Measurements from ENCODE around the gene SESN1. TPM values are rescaled to one million over a fixed set of nuclear protein-coding genes. Genes with fewer than 3 reads are reported as not detected.
A peak's percentile ranks its signal among the peaks of the same experiment; 100 is the strongest.

SESN1 gene
- total RNA-seq, 1 donor from 2014 or later: 38.1 TPM

DNA sequence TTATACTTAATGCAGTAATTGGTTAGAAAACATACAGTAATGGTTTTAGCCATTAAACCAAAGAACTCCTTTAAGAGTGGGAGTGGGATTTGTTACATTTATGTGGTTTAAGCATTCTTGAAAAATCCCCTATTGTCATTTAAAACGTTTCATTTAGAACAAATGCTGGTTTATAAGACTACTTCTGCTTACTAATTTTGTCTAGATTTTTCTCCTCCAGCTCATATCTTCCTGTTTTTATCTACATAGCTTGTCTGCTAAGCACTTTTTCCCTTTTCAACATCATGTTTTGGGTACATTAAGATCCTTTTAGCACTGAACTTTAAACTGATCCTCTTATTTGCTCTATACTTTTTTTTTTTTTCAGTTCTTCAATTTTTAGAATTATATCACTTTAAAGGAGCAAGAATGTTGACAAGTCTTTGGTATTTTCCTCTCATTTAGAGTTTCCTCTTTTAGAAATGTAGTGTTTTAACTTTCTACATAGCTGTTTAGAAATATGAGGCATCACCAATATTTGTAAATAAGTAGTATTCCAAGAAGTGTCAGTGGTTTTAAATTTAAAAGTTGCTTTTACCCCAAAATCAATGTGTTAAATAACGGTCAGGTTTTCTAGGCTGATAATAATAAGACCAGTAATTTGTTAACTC, 80.9 kb downstream of the SESN1 start:
- DNase-seq (ENCODE audit: low spot score) (no peak), ATAC-seq (no peak)
- intact Hi-C loops (cut with DNase I): no loop called here

DNA sequence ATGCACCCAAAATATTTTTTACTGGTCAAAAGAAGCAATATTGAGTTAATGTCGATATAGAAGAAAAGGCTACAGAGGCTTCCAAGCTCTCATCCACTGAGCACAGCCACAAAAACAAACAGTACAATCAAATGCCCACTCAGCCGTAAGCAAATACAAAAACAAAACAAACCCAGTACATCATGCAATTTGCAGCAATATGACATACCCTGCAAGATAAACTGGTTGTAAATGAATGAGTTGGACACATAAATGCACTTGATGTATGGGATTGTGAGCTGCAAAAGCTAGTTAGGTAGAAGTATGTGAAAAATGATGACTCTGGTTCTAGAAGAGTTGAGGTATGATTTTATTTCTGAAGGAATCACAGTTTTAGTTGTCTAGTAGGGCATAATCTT, 83.9 kb downstream of the SESN1 start:
- DNase-seq (ENCODE audit: low spot score) (no peak), ATAC-seq (no peak)
- intact Hi-C loops (cut with DNase I): no loop called here

DNA sequence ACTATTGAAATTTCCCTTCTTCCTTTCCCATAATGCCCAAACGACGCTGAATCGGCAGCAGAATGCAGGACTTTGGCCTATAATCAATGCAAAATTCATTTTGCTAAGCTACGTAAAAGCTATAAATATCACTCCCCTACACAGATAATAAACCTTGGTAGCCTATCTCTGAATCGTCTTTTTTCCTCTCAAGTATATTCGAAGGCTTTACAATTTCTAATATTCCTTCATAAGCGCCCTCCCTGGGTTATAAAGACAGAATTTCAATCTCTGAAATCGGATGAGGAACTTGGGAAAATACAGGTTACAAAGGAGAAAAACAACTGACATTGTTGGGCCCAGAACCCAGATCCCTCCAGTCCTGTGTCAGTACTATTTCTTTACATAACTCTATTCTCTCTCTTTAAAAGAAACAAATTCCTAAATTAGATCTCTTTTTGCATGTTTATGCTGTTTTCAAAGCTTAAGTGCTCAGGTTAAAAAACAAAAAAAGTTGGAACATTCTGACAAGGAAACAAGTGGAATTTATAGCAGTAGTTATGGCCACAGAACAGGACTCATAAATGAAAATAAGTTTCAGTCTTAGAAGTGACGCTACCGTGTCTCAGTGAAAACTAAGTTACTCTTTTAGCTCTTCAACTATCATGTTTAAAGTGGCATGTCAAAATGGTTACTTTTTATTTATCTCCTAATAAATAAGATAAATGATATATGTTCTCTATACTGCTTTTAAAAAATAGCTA, 84.5 kb downstream of the SESN1 start:
- no peak for DNase-seq (ENCODE audit: low spot score)
- no peak for ATAC-seq
- intact Hi-C loops (cut with DNase I): no loop called here

DNA sequence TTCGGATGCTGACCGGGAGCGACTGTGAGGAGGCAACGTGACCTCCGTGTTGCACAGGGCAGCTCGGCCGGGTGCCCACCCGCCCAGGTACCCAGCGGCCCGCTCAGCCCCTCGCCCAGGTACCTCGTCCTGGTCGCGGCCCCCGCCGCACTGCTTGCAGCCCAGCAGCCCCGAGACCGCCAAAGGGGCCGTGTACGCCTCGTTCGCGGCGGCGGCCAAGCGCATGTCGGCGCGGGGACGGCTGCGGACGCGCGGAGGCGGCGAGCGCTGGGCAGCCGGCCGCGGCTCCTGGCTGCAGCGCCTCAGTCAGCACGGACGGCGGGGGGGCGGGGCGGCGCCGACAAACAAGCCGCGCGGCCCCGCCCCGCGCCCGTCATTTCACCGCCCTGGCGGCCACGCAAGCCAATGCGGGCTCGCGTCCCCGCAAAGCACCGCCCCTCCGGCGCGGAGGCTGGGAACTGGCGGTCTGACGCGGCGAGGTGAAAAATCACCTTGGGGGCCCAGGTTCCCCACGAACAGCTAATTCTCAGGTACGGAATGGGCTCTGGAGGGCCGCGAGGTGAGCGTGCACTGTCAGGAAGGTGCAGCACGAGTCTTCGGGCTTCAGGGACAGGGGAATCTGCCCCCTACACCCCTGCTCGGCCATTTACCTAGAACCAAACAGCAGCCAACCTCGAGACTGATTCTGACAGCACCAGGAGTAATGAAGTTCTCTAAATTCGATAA, 85.2 kb downstream of the SESN1 start:
- peak; percentile 96 for ATAC-seq
- intact Hi-C loops (cut with DNase I): no loop called here
- DNase-seq (ENCODE audit: low spot score): peak; percentile 96

DNA sequence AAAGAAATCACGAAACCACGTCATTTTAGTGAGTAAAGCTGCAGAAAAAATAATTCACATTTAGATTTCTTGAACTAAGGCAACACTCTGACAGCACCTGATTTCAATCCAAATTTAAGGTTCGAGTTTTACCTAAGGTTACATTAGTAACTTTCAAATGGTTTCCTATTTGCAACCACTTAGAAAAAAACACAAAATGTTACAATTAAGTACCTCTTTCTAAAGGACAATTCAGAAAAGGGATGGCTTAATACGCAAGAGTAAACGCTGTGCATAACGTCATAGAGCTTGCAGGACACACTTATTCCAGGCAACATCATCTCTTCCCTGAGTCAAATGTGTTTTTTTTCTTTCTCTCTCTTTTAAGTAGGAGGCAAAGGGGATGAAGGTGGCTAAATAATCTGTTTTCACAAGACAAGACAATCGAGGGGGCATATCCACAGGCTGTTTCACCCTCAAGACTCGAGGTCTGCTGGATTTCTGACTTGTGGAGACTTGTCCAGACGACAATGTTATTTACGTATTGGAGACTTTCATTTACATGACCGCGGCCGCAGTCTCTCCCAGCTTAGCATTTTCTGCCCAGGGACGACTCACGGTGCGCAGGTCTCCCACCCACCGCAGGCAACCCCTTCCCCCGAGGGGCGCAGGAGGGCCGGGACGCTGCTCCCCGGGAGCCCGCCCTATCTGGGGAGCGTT, 86.0 kb downstream of the SESN1 start:
- ATAC-seq: peak; percentile 62
- DNase-seq (ENCODE audit: low spot score): no peak
- intact Hi-C loops (cut with DNase I): no loop called here

DNA sequence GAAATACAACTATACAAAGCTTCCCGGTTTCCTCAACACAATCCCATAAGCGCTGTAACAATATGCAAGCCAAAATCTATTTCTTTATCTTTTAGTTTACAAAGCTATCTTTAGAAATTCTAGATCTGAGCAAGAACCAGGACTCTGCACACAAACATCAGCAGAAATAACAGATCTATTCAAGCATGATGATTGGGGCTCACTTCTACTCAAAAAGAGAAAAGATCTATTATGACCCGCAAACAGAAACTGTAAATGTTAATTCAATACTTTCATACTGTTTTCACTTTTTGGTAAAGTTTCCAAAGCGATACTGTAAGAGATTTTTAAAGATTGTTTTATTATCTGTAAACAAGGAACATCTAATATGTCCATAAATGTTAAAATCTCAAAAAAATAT, 86.6 kb downstream of the SESN1 start:
- DNase-seq (ENCODE audit: low spot score) (no peak), ATAC-seq (no peak)
- intact Hi-C loops (cut with DNase I): no loop called here

DNA sequence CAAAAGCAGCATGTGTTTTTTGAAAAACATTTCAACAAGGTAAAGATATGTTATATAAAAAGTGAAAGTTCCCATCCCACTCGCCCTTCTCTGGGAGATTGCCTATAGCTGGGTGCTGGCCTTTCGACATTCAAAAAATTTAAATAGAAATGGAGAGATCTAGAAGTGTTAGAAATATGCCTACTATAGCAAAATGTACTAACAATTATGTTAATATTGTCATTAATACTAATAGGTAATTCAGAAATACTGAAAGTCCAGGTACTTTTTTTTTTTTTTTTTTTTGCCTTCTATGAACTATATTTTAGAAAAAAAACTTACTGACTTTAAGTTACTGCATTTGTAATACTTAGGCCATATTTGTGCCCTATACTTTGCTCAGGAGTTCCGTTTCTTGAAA, 87.1 kb downstream of the SESN1 start:
- ATAC-seq (no peak), DNase-seq (ENCODE audit: low spot score) (no peak)
- intact Hi-C loops (cut with DNase I): no loop called here

DNA sequence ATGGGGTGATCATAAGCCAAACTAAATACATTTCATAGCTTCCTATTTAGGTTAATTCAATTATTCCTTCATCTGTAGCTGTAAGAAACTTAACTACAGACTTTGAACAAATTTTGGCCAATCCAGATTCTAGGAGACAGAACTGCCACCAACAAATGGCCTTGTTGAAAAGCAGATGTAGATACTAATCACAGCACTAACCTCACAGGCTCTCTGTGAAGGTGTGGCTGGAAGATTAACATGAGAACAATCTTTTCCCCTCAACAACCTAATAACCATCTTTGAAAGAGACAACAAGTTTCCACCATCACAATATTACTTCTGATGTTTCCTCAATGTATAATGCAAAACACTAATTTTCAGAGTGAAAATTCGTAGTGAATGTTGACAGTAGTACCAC, 87.8 kb downstream of the SESN1 start:
- intact Hi-C loops (cut with DNase I): no loop called here
- ATAC-seq (no peak), DNase-seq (ENCODE audit: low spot score) (no peak)

DNA sequence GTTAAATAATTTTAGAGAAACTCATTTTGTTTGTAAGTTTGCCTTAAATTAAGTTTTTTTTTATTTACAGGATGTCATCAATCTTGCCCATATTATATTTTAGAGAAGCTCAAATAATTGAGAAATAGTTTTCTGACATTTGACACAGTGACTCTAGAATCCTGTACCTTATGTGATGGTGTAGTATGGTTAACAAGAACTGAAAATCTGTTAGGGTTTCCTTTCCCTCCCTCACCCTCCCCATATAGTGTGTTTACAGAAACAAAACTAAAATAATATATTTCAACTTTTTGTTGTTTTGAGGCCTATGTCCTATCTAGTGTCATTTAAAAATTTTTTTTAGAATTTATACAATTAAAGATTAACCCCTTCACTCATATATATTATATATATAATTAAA, 91.8 kb downstream of the SESN1 start:
- ATAC-seq (peak; percentile 16), DNase-seq (ENCODE audit: low spot score) (no peak)
- intact Hi-C loops (cut with DNase I): no loop called here

DNA sequence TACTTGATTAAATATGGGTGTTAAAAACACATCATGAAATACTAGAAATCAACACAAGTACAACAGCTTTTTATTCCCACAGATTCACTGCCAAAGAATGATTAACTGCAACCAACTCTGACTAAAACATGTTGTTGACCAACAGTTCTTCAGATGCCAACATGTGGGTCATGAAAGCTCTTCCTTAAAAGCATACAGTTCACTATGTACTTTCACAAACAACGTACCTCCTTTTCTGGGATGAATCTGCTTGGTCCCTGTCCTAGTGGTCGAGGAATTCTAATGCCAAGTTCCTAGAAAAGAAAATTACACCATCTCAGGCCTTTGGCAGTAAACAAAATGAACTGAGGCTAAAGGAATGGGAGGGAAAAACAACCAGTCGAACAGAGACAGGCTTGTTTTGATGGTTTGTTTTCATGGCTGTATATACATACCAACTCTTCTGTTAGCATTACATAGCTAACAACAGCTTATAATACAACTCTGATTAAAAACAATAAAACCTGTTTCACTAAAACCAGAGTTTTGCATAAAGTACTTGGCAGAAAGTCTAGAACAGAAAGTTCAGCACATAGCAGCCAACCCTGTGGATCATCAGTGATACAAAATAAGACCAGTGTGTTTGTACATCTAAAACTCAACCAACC, 92.5 kb downstream of the SESN1 start:
- intact Hi-C loops (cut with DNase I): no loop called here
- ATAC-seq (peak; percentile 91), DNase-seq (ENCODE audit: low spot score) (no peak)

DNA sequence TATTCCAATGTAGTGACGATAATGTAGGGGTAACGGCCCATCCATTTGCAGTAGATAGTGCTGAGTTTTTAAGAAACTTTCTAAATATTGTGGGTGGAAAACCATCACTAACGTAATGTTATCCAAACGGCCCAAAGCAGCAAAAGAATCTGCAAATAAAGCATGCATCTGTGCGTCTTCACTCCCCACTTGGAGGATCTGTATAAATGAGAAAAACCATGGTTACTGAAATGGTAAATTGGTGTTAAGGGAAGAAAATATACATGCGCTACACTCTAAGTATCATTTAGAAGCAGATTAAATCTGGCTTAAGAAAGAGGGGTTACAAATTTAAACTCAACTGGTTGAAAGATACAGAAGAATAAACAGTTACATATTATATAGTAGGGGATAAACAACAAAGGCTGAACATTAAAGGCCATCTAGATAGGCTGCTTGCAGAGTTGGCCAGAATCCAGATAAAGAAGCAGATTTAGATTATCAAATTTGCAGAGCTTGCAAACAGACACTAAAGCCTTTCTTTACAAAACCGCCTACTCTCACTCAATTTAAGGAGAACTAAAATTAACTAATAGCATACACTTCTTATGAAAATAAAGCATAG, 93.3 kb downstream of the SESN1 start:
- ATAC-seq: no peak
- intact Hi-C loops (cut with DNase I): no loop called here
- no peak for DNase-seq (ENCODE audit: low spot score)

DNA sequence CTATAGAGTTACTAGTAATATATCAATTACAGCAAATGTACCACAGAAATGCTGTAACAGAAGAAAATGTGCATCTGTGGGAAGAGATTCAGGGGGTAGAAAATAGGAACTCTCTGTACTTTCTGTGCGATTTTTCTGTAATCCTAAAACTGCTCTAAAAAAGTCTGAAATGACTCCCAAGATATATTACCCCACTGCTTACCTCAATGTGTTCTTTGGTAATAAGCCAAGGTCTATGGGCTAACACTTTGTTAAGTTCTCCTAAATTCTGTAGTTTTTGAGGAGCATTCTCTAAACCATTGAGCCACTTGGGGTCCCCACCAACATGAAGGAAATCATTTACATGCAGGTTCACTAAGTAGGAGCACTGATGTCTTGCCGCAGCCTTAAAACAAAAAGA, 94.4 kb downstream of the SESN1 start:
- DNase-seq (ENCODE audit: low spot score) (no peak), ATAC-seq (no peak)
- intact Hi-C loops (cut with DNase I): no loop called here

DNA sequence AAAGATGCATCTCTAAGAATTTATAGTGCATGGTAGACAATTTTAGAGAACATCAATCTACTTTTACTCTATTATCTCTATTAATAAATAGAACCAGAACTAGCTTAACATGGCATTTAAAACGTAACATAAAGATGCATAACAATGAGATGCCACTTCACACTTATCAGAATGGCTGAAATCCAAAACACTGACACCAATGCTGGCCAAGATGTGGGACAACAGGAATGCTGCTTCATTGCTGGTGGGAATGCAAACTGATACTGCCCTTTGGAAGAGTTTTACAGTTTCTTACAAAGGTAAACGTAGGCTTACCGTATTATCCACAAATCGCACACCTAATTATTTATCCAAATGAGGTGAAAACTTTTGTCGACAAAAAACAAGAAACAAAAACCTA, 95.2 kb downstream of the SESN1 start:
- intact Hi-C loops (cut with DNase I): no loop called here
- no peak for DNase-seq (ENCODE audit: low spot score)
- no peak for ATAC-seq

DNA sequence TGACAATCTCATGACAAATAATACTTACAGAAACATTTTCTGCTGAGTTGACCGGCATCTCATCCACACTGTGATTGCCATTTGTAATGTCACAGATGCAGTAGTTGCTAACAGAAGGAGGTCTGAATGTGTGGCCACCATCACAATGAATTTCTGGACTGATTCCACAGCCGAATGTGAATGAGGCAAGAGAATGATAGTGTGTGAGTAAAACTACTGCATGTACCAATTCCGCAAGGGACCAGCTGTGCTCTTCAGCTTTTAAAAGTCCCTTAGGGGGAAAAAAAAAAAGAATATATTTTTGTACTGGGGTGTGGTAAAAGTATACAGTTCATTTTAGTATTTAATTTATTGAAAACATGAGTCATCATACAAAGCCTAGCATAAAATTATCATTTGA, 96.2 kb downstream of the SESN1 start:
- intact Hi-C loops (cut with DNase I): no loop called here
- DNase-seq (ENCODE audit: low spot score) (no peak), ATAC-seq (no peak)

DNA sequence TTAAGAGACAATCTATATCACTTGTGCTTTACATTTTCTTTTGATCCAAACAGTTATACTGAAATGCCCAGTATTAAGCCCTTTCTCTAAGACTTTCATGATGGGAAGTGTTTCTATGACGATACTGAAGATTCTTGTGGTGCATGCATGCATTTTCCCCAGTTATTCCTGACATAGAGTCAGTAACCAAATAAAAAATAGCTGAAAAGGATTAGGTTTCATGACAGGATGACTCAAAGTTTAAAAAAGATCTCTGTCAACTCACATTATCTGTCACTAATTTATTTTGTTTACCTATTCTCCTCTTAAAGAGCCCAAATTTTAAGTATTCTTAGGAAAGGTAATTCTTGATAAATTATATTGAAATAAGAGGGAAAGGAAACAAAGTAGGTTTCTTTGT, 98.4 kb downstream of the SESN1 start:
- no peak for DNase-seq (ENCODE audit: low spot score)
- ATAC-seq: no peak
- intact Hi-C loops (cut with DNase I): no loop called here

DNA sequence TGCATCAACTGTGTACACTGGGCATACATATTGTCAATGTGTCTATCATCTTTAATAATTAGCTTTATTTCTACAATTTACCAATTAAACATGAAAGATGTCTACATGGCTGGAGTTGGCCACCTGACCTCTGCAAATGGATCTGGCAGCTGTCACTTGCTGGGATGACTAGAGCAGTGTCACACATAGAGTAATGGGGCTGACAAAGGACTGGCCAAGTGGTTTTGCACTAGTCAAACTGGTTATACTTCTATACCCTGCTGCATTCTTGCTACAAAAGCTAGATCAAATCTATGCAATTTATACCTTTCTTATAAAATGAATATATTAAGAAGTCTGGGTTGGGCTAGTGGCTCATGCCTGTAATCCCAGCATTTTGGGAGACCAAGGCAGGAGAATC, 99.3 kb downstream of the SESN1 start:
- ATAC-seq: no peak

DNA sequence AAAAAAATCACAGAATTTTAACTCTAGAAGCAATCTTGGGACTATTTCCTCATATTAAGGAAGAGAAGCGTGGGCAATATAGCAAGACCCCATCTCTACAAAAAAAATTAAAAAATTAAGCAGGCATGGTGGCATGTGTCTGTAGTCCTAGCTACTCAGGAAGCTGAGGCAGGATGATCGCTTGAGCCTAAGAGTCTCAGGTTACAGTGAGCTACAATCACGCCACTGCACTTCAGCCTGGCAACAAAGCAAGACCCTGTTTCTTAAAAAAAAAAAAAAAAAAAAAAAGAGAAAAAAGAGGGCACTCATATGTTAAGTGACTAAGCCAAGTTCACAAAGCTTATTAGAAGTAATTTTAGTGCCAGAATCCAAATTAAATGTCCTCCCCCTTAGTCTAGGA, 100.8 kb downstream of the SESN1 start:
- no peak for ATAC-seq
- DNase-seq (ENCODE audit: low spot score): no peak
- intact Hi-C loops (cut with DNase I): no loop called here

More for the DNA sequence above, 99.3 kb downstream of the SESN1 start:
- intact Hi-C loops (cut with DNase I): no loop called here
- no peak for DNase-seq (ENCODE audit: low spot score)

DNA sequence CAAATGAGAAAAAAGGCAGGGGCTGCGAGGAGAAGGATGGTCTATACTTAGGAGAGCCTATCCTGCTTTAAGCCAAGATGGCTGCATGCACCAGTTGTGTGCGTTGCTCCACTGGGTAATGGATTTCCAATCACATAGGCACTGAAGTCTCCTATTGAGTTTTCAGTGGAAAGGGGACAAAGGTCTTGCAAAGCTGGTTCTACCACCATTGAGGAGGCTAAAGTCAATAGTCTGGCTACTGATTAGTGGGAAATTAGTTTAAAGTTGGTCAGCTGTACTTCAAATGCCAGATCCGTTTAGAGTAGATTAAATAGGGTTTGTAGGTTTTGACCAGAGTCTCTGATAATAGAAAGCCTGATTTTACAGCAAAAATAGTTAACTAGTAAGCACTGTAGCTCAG, 104.9 kb downstream of the SESN1 start:
- intact Hi-C loops (cut with DNase I): no loop called here
- DNase-seq (ENCODE audit: low spot score) (no peak), ATAC-seq (no peak)

DNA sequence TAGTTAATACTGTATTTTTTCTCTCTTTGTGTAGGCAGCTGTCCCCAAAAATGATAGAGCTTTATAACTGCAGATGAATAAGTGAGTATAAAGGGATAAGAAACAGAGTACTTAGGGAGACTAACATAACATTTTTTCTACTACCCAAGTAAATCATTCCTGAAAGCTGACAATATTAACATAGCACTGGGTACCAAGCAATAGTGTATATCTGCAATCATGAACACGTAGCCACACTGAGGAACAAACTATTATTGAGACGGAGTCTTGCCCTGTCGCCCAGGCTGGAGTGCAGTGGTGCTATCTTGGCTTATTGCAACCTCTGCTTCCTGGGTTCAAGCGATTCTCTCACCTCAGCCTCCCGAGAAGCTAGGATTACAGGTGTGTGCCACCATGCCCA, 105.9 kb downstream of the SESN1 start:
- intact Hi-C loops (cut with DNase I): no loop called here
- DNase-seq (ENCODE audit: low spot score): no peak
- ATAC-seq: no peak

Data from sciatic nerve (tissue), 2 donors.